Measurements from ENCODE around the gene PTCSC3. TPM values are rescaled to one million over a fixed set of nuclear protein-coding genes. Genes with fewer than 3 reads are reported as not detected.

Gene PTCSC3
- not detected in 2 replicates for total RNA-seq (2014; rRNA removed; shearing (Covaris generic))

GRCh38 chr14:36176524-36176923 is at the start of gene PTCSC3:
Gene PTCSC3, minus strand, starts transcription at chr14:36176722.
- no peak for DNase-seq (ENCODE audit: low read depth)

- peak; percentile 28 for DNase-seq (ENCODE audit: low read depth)
Observed at GRCh38 chr14:36226164-36226563, 49.6 kb upstream of the PTCSC3 start.

GRCh38 chr14:36224176-36224575 is 47.7 kb upstream of the PTCSC3 start:
- DNase-seq (ENCODE audit: low read depth): no peak

GRCh38 chr14:36223558-36223957 is 47.0 kb upstream of the PTCSC3 start:
- no peak for DNase-seq (ENCODE audit: low read depth)

- DNase-seq (ENCODE audit: low read depth): no peak
Observed at GRCh38 chr14:36222952-36223468, 46.5 kb upstream of the PTCSC3 start.

- DNase-seq (ENCODE audit: low read depth): no peak
Observed at GRCh38 chr14:36222337-36222736, 45.8 kb upstream of the PTCSC3 start.

- DNase-seq (ENCODE audit: low read depth): no peak
Observed at GRCh38 chr14:36221112-36221511, 44.6 kb upstream of the PTCSC3 start.

- DNase-seq (ENCODE audit: low read depth): peak; percentile 55
Observed at GRCh38 chr14:36217732-36218131, 41.2 kb upstream of the PTCSC3 start.

GRCh38 chr14:36217027-36217426 is 40.5 kb upstream of the PTCSC3 start:
- DNase-seq (ENCODE audit: low read depth): no peak

- DNase-seq (ENCODE audit: low read depth): no peak
Observed at GRCh38 chr14:36215217-36215598, 38.7 kb upstream of the PTCSC3 start.

GRCh38 chr14:36214476-36215216 is 38.1 kb upstream of the PTCSC3 start:
- DNase-seq (ENCODE audit: low read depth): peak; percentile 21

- no peak for DNase-seq (ENCODE audit: low read depth)
Observed at GRCh38 chr14:36212987-36213386, 36.5 kb upstream of the PTCSC3 start.

GRCh38 chr14:36212577-36212976 is 36.1 kb upstream of the PTCSC3 start:
- DNase-seq (ENCODE audit: low read depth): no peak

- DNase-seq (ENCODE audit: low read depth): no peak
Observed at GRCh38 chr14:36208690-36209278, 32.3 kb upstream of the PTCSC3 start.

- peak; percentile 17 for DNase-seq (ENCODE audit: low read depth)
Observed at GRCh38 chr14:36207500-36207899, 31.0 kb upstream of the PTCSC3 start.

GRCh38 chr14:36204461-36205073 is 28.0 kb upstream of the PTCSC3 start:
- DNase-seq (ENCODE audit: low read depth): no peak

GRCh38 chr14:36198378-36198777 is 21.9 kb upstream of the PTCSC3 start:
- no peak for DNase-seq (ENCODE audit: low read depth)

- DNase-seq (ENCODE audit: low read depth): no peak
Observed at GRCh38 chr14:36194663-36195062, 18.1 kb upstream of the PTCSC3 start.

- no peak for DNase-seq (ENCODE audit: low read depth)
Observed at GRCh38 chr14:36192530-36192929, 16.0 kb upstream of the PTCSC3 start.

- no peak for DNase-seq (ENCODE audit: low read depth)
Observed at GRCh38 chr14:36183402-36183801, 6.9 kb upstream of the PTCSC3 start.

- DNase-seq (ENCODE audit: low read depth): no peak
Observed at GRCh38 chr14:36181417-36181816, 4.9 kb upstream of the PTCSC3 start.

GRCh38 chr14:36177489-36177888 is 967 bp upstream of the PTCSC3 start:
- no peak for DNase-seq (ENCODE audit: low read depth)
